Body of pancreas (tissue), 4 donors: ENCODE measurements around the gene ACTN4.

ENCODE experiments used
- CTCF ChIP-seq, 7 experiments: fragments of 450-650 bp in 4 of 7; fragments of 200-600 bp in 3 of 7; sonication (generic) in 3 of 7; IDR thresholded peaks; one replicate each; pipeline ENCODE4 v1.5.1; 2016 to 2019; ENCODE audit warnings: antibody characterized with exemption in 7 of 7
- POLR2A ChIP-seq, 3 donors: fragments of 450-650 bp; IDR thresholded peaks; one replicate each; pipeline ENCODE4 v1.6.1; 2016; ENCODE audit warnings: antibody characterized with exemption in 3 of 3, mild to moderate bottlenecking in 2 of 3

GRCh38 chr19:38706792-38707511 is 59.5 kb downstream of the ACTN4 start:
- TF ChIP-seq POLR2A (IDR thresholded peaks at IDR 0.05) (no peak), CTCF (IDR thresholded peaks at IDR 0.05) (no peak)
